ENCODE measurements around the gene PHKG2.

The PHKG2 gene

GRCh38 chr16:30794634-30795033, 46.4 kb downstream of the PHKG2 start:
- no peak for TF ChIP-seq CTCF (IDR thresholded peaks at IDR 0.05; ENCODE audit: extremely low read depth, missing control alignments)
- no peak for DNase-seq (ENCODE audit: low spot score)

GRCh38 chr16:30797670-30798309, 49.6 kb downstream of the PHKG2 start:
- DNase-seq (ENCODE audit: low spot score) = no peak
- no peak for TF ChIP-seq CTCF (IDR thresholded peaks at IDR 0.05; ENCODE audit: extremely low read depth, missing control alignments)

Data from GM20000 (cell line).